RWPE2 (cell line): ENCODE data around the gene BACE1-AS.
A peak's percentile ranks its signal among the peaks of the same experiment; 100 is the strongest.
"Not testable (repeated sequence)": the region's sequence is repeated elsewhere in the genome, so short reads cannot be mapped to it uniquely, and the experiment has no call there.

ENCODE experiments used
- ATAC-seq: fragments of 200-7000 bp; cut with Tn5 transposase; 3 replicates; pipeline ENCODE4 v1.9.1; 2021; ENCODE audit warnings: low read depth
- DNase-seq: peaks from one replicate; pipeline ENCODE4 v3.0.0-alpha.2; 2020; ENCODE audit warnings: low spot score
- H3K27ac ChIP-seq: fragments of 450-650 bp; 2 replicates; pipeline ENCODE4 v1.5.1; 2017; ENCODE audit warnings: mild to moderate bottlenecking; ENCODE audit not compliant: poor library complexity, severe bottlenecking
- H3K27me3 ChIP-seq: fragments of 250-450 bp; sonication (Bioruptor Pico); 2 replicates; pipeline ENCODE4 v1.5.1; 2021; ENCODE audit warnings: mild to moderate bottlenecking, moderate library complexity; ENCODE audit not compliant: insufficient read depth, poor library complexity, severe bottlenecking
- H3K36me3 ChIP-seq: fragments of 250-450 bp; sonication (Bioruptor Pico); 2 replicates; pipeline ENCODE4 v1.5.1; 2020; ENCODE audit warnings: low read depth, mild to moderate bottlenecking, moderate library complexity
- H3K4me1 ChIP-seq: fragments of 250-450 bp; sonication (Bioruptor Pico); 2 replicates; pipeline ENCODE4 v1.5.1; 2021; ENCODE audit warnings: mild to moderate bottlenecking, moderate library complexity; ENCODE audit not compliant: insufficient read depth, poor library complexity, severe bottlenecking
- H3K4me3 ChIP-seq: fragments of 250-450 bp; sonication (Bioruptor Pico); 2 replicates; pipeline ENCODE4 v1.5.1; 2021; ENCODE audit warnings: mild to moderate bottlenecking, moderate library complexity; ENCODE audit not compliant: severe bottlenecking
- H3K9me3 ChIP-seq: fragments of 250-450 bp; sonication (Bioruptor Pico); 2 replicates; pipeline ENCODE4 v1.5.1; 2021; ENCODE audit warnings: mild to moderate bottlenecking, moderate library complexity; ENCODE audit not compliant: severe bottlenecking
- CTCF ChIP-seq: fragments of 450-650 bp; IDR thresholded peaks from one replicate; pipeline ENCODE4 v1.5.1; 2017; ENCODE audit warnings: mild to moderate bottlenecking, moderate library complexity; ENCODE audit not compliant: poor library complexity, severe bottlenecking

BACE1-AS gene

GRCh38 chr11:117269856-117270255 is 21.3 kb upstream of the BACE1-AS start:
- Histone ChIP-seq H3K4me1 (peaks cover 11% of the 10 kb centered on the region), H3K36me3 (peaks cover 18% of the 10 kb centered on the region), H3K27ac (no peak overlapping the region), H3K27me3 (no peaks in the 10 kb centered on the region), H3K4me3 (no peak overlapping the region), H3K9me3 (no peaks in the 10 kb centered on the region)
- no peak for TF ChIP-seq CTCF
- DNase-seq, result no peak
- ATAC-seq, result no peak

- Histone ChIP-seq H3K4me1 (peaks cover 11% of the 10 kb centered on the region), H3K9me3 (no peaks in the 10 kb centered on the region), H3K27ac (no peak overlapping the region), H3K4me3 (no peak overlapping the region), H3K27me3 (no peaks in the 10 kb centered on the region), H3K36me3 (peaks cover 15% of the 10 kb centered on the region)
- DNase-seq (no peak), ATAC-seq (no peak)
- no peak for TF ChIP-seq CTCF
These were observed 19.9 kb upstream of the BACE1-AS start for GRCh38 chr11:117271208-117271607.

- H3K9me3 ChIP-seq, H3K27me3 ChIP-seq, DNase-seq, ATAC-seq, H3K27ac ChIP-seq, H3K4me3 ChIP-seq: not testable (repeated sequence)
- Histone ChIP-seq H3K4me1 (peaks cover 11% of the 10 kb centered on the region), H3K36me3 (peaks cover 12% of the 10 kb centered on the region; the same call in 1 of the 2 replicates)
These were observed 19.0 kb upstream of the BACE1-AS start for GRCh38 chr11:117272175-117272574.

- DNase-seq, result no peak
- Histone ChIP-seq H3K4me1 (peaks cover 11% of the 10 kb centered on the region), H3K36me3 (peaks cover 12% of the 10 kb centered on the region; the same call in 1 of the 2 replicates), H3K27me3 (no peaks in the 10 kb centered on the region), H3K9me3 (no peaks in the 10 kb centered on the region), H3K27ac (no peak overlapping the region), H3K4me3 (no peak overlapping the region)
- no peak for TF ChIP-seq CTCF
- peak; percentile 81 for ATAC-seq
These were observed 17.4 kb upstream of the BACE1-AS start for GRCh38 chr11:117273550-117274289.

GRCh38 chr11:117278347-117278746 is 12.8 kb upstream of the BACE1-AS start:
- Histone ChIP-seq H3K4me1 (peaks cover 5% of the 10 kb centered on the region), H3K27ac (no peak overlapping the region), H3K27me3 (no peaks in the 10 kb centered on the region), H3K36me3 (peaks cover 33% of the 10 kb centered on the region), H3K4me3 (no peak overlapping the region), H3K9me3 (no peaks in the 10 kb centered on the region)
- TF ChIP-seq CTCF, result no peak
- no peak for ATAC-seq
- DNase-seq, result no peak
